Adrenal gland (tissue), 5 donors: ENCODE measurements around the gene HSPA12B.

ENCODE experiments used
- CTCF ChIP-seq, 6 experiments: fragments of 450-650 bp in 4 of 6; fragments of 200-600 bp in 2 of 6; sonication (generic) in 1 of 6; IDR thresholded peaks; 1 replicate in 5 of 6; 2 replicates in 1 of 6; pipeline versions ENCODE4 v1.5.1 to v1.8.0; 2016 to 2021; ENCODE audit warnings: antibody characterized with exemption in 6 of 6, mild to moderate bottlenecking in 2 of 6, moderate library complexity in 1 of 6
- POLR2A ChIP-seq, 2 donors: fragments of 450-650 bp; IDR thresholded peaks; one replicate each; pipeline ENCODE4 v1.6.1; 2017; ENCODE audit warnings: antibody characterized with exemption in 2 of 2, mild to moderate bottlenecking in 2 of 2, moderate library complexity in 1 of 2
- donor health status: DM: no; HTN: no; CAD: no.

GRCh38 chr20:3706774-3707507 is 25.5 kb upstream of the HSPA12B start:
- TF ChIP-seq CTCF (IDR thresholded peaks at IDR 0.05) (no peak), POLR2A (IDR thresholded peaks at IDR 0.05) (no peak)
